ENCODE results near the gene TNFSF13B.
"Not testable (repeated sequence)": the region's sequence is repeated elsewhere in the genome, so short reads cannot be mapped to it uniquely, and the experiment has no call there.

Gene TNFSF13B

GRCh38 chr13:108278466-108278865, 8.9 kb downstream of the TNFSF13B start:
- no peak overlapping the region for H3K4me3 ChIP-seq (ENCODE audit: low read depth, low read length)

GRCh38 chr13:108281901-108282300, 12.4 kb downstream of the TNFSF13B start:
- no peak overlapping the region for H3K4me3 ChIP-seq (ENCODE audit: low read depth, low read length)

- H3K4me3 ChIP-seq (ENCODE audit: low read depth, low read length) = no peak overlapping the region
Measured at GRCh38 chr13:108283110-108283509, 13.6 kb downstream of the TNFSF13B start.

GRCh38 chr13:108288741-108289140, 19.2 kb downstream of the TNFSF13B start:
- H3K4me3 ChIP-seq (ENCODE audit: low read depth, low read length) = no peak overlapping the region

- no peak overlapping the region for H3K4me3 ChIP-seq (ENCODE audit: low read depth, low read length)
Measured at GRCh38 chr13:108289819-108290218, 20.3 kb downstream of the TNFSF13B start.

GRCh38 chr13:108297114-108297513, 27.6 kb downstream of the TNFSF13B start:
- no peak overlapping the region for H3K4me3 ChIP-seq (ENCODE audit: low read depth, low read length)

GRCh38 chr13:108302279-108302678, 32.8 kb downstream of the TNFSF13B start:
- H3K4me3 ChIP-seq (ENCODE audit: low read depth, low read length) = no peak overlapping the region

GRCh38 chr13:108304170-108305016, 34.9 kb downstream of the TNFSF13B start:
- H3K4me3 ChIP-seq (ENCODE audit: low read depth, low read length) = no peak overlapping the region

- no peak overlapping the region for H3K4me3 ChIP-seq (ENCODE audit: low read depth, low read length)
Measured at GRCh38 chr13:108305655-108306054, 36.1 kb downstream of the TNFSF13B start.

- no peak overlapping the region for H3K4me3 ChIP-seq (ENCODE audit: low read depth, low read length)
Measured at GRCh38 chr13:108306860-108307259, 37.3 kb downstream of the TNFSF13B start.

- H3K4me3 ChIP-seq (ENCODE audit: low read depth, low read length) = not testable (repeated sequence)
Measured at GRCh38 chr13:108311596-108311995, 42.1 kb downstream of the TNFSF13B start.

- no peak overlapping the region for H3K4me3 ChIP-seq (ENCODE audit: low read depth, low read length)
Measured at GRCh38 chr13:108313382-108313781, 43.9 kb downstream of the TNFSF13B start.

- no peak overlapping the region for H3K4me3 ChIP-seq (ENCODE audit: low read depth, low read length)
Measured at GRCh38 chr13:108315273-108315672, 45.8 kb downstream of the TNFSF13B start.

- no peak overlapping the region for H3K4me3 ChIP-seq (ENCODE audit: low read depth, low read length)
Measured at GRCh38 chr13:108315991-108316390, 46.5 kb downstream of the TNFSF13B start.

GRCh38 chr13:108316413-108316812, 46.9 kb downstream of the TNFSF13B start:
- no peak overlapping the region for H3K4me3 ChIP-seq (ENCODE audit: low read depth, low read length)

GRCh38 chr13:108322206-108322824, 52.8 kb downstream of the TNFSF13B start:
- no peak overlapping the region for H3K4me3 ChIP-seq (ENCODE audit: low read depth, low read length)

GRCh38 chr13:108323031-108323430, 53.5 kb downstream of the TNFSF13B start:
- no peak overlapping the region for H3K4me3 ChIP-seq (ENCODE audit: low read depth, low read length)

GRCh38 chr13:108325863-108326262, 56.3 kb downstream of the TNFSF13B start:
- no peak overlapping the region for H3K4me3 ChIP-seq (ENCODE audit: low read depth, low read length)

- H3K4me3 ChIP-seq (ENCODE audit: low read depth, low read length) = no peak overlapping the region
Measured at GRCh38 chr13:108326309-108326708, 56.8 kb downstream of the TNFSF13B start.

GRCh38 chr13:108328848-108329247, 59.3 kb downstream of the TNFSF13B start:
- H3K4me3 ChIP-seq (ENCODE audit: low read depth, low read length) = no peak overlapping the region

GRCh38 chr13:108332791-108333190, 63.3 kb downstream of the TNFSF13B start:
- no peak overlapping the region for H3K4me3 ChIP-seq (ENCODE audit: low read depth, low read length)
